Activated CD8-positive, alpha-beta memory T cell treated with anti-CD3 and anti-CD28 coated beads for 48 hours (primary cell): Measurements from ENCODE around the gene MALRD1.

Experiments
- DNase-seq, 3 experiments: peaks; one replicate each; pipeline ENCODE4 v3.0.0-alpha.2; 2020; ENCODE audit warnings: low read depth in 2 of 3, low spot score in 2 of 3

Gene MALRD1

DNA sequence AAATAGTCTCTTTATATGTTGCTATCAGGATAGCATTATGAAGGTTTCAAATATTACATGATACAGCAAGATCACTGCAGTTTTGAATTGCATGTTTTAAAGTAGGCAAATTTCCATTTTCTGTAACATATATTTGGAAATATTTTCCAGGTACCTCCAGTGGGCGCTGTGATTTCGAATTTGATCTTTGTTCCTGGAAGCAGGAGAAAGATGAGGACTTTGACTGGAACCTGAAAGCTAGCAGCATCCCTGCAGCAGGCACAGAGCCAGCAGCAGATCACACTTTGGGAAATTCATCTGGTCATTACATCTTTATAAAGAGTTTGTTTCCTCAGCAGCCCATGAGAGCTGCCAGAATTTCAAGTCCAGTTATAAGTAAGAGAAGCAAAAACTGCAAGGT is 299.0 kb downstream of the MALRD1 start:
- no peak for DNase-seq

DNA sequence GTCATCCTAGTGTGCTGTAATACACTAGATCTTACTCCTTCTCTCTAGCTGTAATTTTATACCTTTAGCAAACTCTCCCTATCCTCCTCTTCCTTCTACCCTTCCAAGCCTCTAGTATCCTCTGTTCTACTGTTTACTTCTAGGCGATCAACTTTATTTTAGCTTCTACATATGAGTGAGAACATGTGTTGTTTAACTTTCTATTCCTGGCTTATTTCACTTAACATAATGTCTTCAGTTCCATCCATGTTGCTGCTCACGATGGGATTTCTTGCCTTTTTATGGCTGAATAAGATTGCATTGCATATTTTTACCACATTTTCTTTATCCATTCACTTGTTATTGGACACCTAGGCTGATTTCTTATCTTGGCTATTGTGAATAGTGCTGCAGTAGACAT is 318.6 kb downstream of the MALRD1 start:
- no peak for DNase-seq

DNA sequence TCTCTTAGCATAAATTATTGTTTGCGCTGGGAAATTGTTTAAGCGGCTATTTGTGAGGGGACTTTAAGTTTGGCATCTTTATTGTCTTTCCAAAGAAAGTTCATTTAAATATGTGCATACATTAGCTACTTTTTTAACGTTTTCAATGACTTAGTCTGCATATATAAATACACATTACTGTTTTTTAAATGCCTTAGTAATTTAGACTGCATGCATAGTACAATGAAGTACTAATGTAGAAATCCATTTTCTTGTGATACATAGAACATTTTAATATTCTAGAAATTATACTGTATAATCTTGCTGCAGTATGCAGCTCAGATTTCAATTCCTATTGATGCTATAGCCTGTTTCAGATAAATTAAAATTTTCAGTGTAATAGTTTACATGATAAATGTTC is 325.4 kb downstream of the MALRD1 start:
- no peak for DNase-seq

- no peak for DNase-seq
Measured at GRCh38 chr10:19385846-19386450, 337.3 kb downstream of the MALRD1 start.

DNA sequence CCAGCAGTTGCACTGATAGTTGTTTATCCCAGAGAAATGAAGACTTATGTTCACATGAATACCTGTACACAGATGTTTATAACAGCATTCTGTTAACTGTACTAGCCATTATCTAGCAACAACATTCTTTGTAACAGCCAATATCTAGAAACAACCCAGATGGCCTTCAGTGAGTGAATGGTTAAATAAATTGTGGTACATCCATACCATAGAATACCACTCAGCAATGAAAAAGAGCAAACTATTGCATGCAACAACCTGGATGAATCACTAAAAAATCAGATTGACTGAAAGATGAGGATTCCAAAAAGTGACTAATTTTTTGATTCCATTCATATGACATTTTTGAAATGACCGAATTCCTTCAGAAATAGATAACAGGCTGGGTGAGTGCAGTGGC is 360.3 kb downstream of the MALRD1 start:
- DNase-seq: no peak

GRCh38 chr10:19411119-19411518 is 362.5 kb downstream of the MALRD1 start:
- DNase-seq: no peak

- no peak for DNase-seq
Measured at GRCh38 chr10:19412531-19412930, 363.9 kb downstream of the MALRD1 start.

GRCh38 chr10:19416164-19416563 is 367.6 kb downstream of the MALRD1 start:
- no peak for DNase-seq

DNA sequence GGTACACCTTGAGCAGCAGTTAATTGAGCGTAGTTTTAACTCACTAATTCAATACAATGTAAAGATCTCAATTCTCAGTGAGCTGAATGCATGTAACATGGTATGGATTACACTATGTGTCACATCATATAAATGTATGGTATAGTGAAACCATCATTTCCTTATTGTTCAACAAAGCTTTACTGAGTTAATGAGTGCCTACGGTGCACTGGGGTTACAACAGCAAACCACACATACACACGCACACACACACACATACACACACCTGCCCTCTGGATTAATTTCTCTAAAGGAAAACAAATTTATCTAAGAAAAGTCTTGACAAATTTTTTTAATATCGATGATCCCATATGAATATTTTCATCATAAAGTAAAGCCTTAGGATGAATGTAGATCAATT is 369.1 kb downstream of the MALRD1 start:
- no peak for DNase-seq

- DNase-seq: no peak
Measured at GRCh38 chr10:19421674-19422073, 373.1 kb downstream of the MALRD1 start.

DNA sequence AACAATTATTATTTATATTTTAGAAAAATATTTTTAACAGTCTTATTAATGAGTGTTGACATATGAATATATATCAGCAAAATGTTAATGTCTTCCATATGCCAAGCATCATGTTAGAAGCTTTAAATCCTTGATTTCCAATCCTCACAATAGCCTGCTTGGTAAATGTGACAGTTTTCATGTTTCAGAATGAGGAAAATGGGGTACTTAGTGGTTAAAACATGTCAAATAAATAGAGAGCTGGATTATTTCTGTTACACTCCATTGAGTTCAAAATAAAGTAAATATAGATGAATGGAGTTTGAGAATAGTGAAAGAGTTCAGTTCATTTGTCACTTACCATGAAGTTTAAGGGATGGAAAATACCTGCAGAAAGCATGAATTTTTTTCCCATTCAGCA is 377.4 kb downstream of the MALRD1 start:
- DNase-seq: no peak

DNA sequence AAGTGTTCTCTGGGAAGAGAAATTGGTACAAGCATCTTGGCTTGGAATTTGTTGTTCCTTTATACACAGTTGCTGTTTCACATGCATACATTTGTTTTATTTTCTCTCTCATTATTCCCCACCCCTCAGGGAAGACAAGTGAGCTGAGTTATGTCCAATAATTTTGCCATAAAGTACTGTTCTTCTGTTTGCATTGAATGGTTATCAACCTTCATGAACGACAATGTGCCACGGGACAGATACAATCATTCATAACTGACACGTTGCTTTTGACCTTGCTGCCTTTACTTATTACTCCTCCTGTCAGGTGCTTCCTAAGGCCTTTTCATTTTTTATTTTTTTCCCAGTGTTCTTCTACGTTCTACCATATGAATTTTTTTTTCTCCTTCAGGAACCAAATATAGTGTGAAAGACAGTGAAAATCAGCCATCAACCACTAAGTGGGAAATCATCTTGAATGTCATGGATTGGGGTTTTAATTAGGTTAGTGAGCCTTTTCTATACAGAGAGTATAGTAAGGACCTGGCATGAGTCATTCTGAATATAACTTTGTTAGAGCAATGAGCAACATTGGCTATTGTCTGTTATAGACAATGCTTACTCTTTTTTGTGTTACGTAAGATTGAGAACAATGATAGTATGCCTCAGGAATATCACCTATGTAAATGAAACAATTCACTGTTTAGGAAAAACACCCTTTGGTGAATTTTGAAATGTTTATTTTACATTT is 383.2 kb downstream of the MALRD1 start:
- DNase-seq: no peak

GRCh38 chr10:19449860-19450259 is 401.3 kb downstream of the MALRD1 start:
- DNase-seq: no peak

- no peak for DNase-seq
Measured at GRCh38 chr10:19451356-19451755, 402.8 kb downstream of the MALRD1 start.

DNA sequence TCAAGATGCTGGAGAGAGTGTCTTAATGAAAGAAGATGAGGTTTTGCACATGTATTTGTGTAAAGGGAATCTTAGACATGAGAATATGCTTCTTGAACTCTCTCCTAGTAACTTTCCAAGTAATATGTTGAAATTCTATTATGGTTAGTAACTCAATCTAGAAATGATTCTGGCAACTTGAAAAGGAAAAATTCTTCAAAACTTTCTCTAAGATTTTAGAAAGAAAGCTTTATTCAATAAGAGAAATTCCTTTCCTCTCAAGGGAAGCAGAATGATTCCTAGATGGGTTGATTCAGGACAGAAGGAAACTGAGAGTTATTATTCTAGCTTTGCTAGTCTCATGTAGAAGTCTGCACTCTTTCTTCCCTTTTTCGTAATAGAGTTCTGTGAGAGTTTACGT is 403.3 kb downstream of the MALRD1 start:
- DNase-seq: no peak

DNA sequence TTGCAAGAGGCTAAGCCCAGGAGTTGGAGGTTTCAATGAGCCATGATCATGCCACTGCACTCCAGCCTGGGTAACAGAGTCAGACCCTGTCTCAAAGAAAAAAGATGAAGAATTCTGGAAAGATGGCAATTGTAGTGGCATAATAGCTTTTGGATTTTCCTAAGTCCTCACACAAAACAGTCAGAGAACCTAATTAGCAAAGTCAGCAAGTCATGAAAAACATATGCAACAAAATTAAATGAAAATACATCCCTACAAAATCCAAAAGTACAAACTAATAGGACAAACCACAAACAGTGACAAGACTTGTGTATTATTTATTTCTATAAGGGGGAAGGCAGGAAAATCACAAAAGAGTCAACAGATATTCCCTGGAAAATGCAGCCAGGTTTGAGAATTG is 405.4 kb downstream of the MALRD1 start:
- DNase-seq: no peak

GRCh38 chr10:19461588-19461987 is 413.0 kb downstream of the MALRD1 start:
- DNase-seq: no peak

- DNase-seq: no peak
Measured at GRCh38 chr10:19466709-19467108, 418.1 kb downstream of the MALRD1 start.

DNA sequence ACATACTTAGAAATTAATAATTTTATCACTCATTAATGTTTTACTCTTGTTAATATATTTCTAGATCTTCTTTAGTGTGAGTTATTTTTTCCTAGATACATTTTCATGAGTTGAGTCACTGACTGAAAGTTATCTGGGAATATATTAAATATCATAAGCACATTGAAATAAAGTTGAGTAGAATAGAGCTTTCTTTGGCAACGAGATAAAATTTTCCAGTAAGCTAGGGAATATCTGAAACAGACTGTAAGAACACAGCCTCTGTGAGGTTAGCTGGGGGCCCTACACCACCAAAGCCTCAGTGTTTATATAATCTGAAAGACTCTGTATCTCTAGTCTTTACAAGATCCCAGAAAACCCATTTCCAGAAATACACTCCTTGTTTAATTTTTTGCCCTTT is 419.8 kb downstream of the MALRD1 start:
- DNase-seq: no peak

GRCh38 chr10:19469521-19469920 is 420.9 kb downstream of the MALRD1 start:
- DNase-seq: no peak

DNA sequence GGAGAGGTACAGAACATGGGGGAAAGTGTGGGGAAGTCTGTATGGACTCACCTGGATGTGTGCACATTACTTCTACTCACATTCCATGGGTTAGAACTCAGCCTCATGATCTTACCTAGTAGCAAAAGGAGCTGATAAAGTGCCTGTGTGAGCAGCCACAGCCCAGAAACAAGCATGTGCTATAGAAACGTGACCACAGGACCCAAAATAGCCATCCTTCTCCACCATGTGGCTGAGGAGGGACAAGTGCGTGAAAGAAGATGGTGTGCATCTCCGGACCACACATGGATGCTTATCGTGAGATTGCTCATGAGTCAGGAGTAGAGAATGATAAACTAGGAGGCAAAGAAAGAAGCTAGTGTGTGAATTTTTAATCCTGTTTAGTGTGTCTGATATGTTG is 431.3 kb downstream of the MALRD1 start:
- DNase-seq: no peak

DNA sequence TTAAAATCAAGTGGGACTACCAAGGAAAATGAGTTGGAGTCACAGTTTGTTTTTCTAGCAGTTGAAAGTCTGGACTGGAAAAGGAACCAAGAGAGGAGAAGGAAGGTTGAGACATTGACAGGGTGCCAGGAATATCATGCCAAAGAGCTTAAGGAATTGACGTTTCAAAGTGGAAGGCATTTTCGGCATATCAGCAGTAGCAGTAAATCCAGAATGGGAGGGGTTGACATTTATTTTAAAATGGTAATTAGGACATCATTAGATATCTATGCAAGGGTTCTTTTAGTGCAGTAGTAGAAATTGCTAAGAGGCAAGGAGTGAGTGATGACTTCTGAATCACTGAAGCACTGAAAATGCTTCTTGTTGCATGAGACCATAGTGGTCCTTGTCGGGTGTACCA is 431.8 kb downstream of the MALRD1 start:
- no peak for DNase-seq

GRCh38 chr10:19483421-19483820 is 434.8 kb downstream of the MALRD1 start:
- no peak for DNase-seq
